GM19324 (cell line): ENCODE data around the gene TMEM253.

Experiments used
- ATAC-seq: cut with Tn5 transposase; IDR thresholded peaks from one replicate; pipeline ENCODE4 v1.9.1; 2021; ENCODE audit warnings: mild to moderate bottlenecking, moderate library complexity; ENCODE audit not compliant: unreplicated experiment, low FRiP score

The TMEM253 gene

DNA sequence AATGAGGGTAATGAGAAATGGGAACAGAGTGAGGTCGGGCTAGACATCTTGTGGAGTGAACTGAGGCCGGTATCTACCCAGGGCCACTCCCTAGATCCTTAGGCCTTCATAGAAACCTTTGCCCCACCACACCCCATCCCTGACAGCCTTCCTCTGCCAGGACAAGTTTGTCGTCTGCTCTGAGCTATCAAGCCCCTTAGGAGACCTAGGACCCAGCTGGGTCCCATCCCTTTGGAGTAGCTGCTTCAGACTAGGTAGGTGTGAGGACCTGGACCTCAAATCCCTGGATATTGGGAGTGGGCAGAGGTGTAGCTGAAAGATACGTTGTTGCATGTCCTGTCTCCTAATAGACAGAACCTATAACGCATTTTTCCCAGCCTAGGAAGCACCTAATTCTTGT, at the start of gene TMEM253:
Gene TMEM253 (plus strand): TSS at position 136 of the 400 bp plus-strand sequence. CDS start 278 bp downstream, outside the sequence.
- ATAC-seq = no peak

DNA sequence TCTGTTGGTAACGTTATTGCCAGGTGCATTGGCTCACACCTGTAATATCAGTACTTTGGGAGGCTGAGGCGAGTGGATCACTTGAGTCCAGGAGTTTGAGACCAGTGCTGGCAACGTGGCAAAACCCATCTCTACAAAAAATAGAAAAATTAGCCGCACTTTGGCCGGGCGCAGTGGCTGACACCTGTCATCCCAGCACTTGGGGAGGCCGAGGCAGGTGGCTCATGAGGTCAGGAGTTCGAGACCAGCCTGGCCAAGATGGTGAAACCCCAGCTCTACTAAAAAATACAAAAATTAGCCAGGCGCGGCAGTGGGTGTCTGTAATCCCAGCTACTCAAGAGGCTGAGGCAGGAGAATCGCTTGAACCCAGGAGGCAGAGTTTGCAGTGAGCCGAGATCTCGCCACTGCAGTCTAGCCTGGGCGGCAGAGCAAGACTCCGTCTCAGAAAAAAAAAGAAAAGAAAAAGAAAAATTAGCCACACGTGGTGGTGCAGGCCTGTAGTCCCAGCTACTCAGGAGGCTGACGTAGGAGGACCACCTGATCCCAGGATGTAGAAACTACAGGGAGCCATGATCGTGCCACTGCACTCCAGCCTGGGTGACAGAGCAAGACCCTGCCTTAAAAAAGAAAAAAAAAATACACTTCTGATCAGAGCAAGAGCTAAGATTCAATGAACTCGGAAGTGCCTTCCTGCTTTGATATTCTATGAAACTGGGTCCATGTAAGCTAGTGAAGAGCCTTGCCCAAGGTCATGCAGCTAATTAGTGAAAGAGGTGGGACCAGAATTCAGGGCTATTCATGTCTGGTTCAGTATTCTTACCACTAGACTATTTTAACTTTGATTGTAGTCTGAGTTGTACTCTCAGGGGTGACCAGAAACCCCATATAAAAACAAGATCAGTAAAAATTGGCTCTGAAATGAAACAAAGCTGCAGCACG, 47.4 kb upstream of the TMEM253 start:
- no peak for ATAC-seq

DNA sequence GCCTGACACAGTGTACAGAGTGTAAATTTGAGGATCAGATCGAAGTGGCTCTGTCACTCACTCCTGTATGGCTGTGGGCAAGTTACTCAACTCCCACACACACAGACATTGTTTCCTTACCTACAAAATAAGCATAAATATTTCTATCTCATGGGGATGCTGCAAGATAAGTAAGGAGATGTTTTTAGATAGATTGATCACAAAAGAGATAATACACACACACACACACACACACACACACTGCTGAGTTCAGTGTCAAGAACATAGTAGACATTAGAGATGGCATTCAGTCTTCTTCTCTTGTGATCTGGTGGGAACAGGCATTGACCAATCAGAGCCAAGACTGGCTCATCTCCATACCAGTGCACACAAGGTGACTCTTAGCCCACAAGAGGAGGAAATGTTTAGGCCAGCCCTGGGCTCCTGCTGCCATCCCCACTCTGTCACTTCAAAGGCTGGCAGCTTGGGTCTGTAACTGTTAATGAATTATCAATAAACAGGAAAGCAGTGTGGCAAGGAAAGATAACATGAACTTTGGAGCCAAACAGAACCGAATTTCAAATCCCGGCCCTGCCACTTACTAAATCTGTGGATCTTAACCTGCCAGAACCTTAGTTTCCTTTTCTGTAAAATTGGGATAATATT, 46.6 kb upstream of the TMEM253 start:
- no peak for ATAC-seq

DNA sequence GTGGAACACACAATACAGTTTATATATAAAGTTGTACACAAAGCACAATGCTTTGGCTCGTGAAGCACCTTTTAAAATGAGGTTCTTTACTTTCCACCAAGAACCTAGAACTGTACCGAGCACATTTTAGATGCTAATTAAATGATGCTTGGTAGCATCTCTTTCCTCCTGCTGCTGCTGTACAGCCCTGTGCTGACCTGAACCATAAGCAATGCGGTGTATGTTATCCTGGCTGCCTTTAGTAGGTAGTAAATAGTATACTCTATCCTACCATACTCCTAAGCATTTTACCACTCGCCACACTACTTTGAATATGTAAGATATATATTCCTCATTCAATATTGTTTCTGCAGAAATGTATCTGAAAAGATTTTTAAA, 46.1 kb upstream of the TMEM253 start:
- ATAC-seq = no peak

DNA sequence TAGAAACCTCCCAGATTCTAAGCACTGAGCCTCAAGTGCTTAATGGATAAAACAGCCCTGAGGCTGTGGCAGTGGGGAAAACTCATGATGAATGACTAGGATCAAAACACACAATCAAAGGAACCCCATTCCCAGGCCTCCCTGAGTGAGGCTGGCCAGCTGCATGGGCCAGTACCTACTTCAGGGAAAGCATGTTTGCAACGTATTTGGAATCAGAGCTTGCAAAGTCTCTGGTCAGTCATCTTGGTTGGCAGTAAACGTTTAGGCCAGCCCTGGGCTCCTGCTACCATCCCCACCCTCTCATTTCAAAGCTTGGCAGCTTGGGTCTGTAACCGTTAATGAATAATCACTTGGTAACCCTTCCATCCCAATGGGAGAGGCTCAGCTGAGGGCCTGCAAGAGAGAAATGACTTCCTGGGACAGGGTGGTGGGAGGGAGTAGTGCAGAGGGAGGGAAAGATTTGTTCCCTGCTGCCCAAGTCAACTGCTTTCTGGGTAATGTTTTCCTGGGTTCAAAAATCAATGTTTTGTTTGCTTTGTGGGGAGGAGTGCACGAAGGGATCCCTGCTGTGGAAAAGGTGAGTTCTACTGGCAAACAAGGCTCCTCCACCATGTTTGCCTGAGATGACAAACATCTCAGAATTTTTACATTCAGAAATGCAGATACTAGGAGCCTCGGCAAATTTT, 45.3 kb upstream of the TMEM253 start:
- ATAC-seq = no peak

DNA sequence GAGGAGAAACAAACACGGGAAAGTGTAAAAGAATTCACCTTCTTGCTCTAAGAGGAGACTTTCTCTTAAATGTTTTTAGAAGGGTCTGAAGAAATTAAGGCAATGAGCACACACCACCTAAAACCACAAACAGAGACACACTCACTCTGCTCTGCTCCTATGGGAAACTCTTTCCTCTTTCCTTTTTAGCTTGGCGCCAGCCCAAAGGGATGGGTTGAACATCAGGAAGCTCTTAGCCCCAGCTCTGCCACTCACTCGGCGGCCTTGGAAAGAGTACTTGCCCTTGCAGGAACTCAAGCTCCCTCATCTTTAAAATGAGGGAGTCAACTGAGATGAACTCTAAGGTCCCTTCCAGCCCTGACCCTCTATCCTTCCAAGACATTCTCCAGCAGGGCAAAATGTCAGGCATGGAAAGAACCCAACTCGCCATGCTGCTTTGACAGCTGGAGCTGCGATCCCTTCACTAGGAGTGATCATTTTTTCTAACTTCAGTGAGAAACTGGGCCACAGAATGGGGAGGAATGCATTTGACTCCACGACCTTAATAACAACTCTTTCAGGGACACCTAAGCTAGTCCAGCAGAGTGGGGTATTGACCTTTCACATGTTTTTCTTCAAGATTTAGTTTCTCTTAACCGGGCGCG, 44.2 kb upstream of the TMEM253 start:
- ATAC-seq = no peak

DNA sequence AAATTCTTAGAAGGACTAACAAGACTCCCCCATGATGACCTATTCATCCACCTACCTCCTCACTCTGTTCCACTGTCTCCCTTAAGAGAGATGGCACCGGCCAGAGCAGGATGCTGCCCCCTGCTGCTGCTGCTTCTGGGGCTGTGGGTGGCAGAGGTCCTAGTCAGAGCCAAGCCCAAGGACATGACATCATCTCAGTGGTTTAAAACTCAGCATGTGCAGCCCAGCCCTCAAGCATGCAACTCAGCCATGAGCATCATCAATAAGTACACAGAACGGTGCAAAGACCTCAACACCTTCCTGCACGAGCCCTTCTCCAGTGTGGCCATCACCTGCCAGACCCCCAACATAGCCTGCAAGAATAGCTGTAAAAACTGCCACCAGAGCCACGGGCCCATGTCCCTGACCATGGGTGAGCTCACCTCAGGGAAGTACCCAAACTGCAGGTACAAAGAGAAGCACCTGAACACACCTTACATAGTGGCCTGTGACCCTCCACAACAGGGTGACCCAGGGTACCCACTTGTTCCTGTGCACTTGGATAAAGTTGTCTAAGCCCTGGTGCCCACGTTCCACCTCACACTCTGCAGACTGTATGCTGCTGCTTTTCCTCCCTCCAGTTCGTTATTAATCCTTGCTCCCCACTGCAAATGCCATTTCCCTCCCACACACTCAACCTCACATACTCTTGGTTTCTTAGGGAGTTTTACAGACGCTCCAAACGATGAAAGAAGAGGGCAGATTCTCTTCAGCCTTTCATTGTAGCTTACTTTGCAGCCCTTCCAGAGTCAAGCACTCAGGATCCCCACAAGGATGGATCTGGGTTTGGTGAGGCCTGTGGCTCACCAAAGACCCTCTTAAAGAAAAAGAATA, 42.8 kb upstream of the TMEM253 start, which contains the start of gene RNASE8:
Gene RNASE8 (plus strand): TSS at position 20 of the 873 bp plus-strand sequence. CDS start 71 bp downstream, at position 91.
- no peak for ATAC-seq

DNA sequence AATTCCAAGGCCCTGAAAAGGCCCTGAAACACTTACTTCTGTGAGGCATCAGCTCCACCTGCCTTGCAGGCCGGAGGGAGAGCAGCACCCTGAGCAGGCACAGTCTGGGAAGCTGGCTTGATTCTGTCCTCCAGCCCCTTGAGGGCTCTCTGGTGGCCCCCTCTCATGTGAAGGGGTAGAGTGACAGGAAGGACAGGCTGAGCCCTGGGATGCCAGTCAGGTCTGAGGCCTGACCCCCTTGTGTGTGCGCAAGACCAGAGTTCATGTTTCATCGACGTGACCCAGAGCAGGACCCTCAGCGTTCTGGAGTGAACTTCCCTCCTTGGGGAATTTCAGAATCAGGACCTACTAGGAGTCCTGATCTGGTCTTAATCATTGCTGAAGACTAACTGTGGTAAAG, 42.0 kb upstream of the TMEM253 start:
- no peak for ATAC-seq

DNA sequence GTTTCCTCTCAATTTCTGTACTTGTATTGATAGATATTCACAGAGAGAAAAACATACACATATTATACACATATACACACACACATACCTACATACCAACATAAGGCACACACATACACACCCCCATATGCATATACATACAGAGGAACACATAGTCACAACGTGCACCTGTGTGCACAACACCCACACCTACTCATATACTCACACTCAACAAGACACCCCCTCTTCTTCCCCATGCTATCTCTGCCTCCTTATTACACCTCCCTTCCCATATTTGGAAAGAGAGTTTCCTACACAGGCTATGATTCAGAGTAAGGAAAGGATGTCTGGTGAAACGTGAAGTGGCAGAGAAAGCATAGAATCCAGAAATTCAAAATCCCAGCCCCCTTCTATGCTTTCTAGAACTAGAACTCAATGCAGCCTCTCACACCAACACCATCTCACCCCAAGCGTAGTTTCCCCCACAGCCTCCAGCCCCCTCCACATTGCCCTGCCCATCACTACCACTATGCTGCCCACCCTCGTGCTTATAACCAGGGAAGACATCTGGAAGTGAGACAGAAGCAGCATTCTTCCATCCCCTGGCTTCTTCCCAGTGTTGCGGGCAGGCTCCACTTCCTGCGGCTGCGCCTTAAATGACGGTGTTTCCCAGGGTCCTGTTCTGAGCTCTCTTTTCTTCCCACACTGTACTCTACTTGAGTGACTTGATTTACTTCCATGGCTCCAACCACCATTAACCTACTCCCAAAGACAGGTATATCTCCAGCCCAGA, 40.8 kb upstream of the TMEM253 start:
- ATAC-seq = no peak

DNA sequence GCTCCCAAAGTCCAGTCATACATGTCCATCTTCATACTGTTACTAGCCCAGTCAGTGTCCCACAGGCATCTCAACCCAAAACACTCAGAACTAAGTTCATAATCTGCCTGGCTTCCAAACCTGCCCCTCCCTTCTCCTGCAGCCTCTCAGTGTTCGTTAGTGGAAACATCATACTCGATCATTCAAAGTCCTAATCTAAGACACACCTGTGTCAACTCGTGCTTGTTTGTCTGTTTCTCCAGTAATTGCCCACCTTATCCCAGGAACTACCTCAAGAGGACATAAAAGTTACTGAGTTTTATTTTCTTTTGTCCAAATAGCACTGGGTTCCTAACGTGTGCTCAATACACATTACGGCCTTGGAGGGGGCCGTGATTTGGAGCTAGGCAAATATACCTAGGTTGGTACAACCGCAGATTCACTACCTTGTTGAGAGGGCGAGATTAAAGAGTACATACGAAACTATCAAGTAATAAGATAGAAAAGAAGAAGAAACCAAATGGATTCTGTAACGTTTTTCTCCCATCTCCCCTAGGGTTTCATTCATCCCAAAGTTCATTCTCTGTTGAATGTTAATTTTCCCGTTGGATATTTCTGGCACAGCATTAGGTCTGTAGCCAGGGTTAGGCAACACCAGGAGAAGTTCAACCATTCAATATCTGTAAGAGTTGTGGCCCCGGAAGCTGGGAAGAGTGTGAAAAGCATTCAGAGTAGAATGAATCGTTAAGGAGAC, 40.1 kb upstream of the TMEM253 start:
- ATAC-seq = no peak

DNA sequence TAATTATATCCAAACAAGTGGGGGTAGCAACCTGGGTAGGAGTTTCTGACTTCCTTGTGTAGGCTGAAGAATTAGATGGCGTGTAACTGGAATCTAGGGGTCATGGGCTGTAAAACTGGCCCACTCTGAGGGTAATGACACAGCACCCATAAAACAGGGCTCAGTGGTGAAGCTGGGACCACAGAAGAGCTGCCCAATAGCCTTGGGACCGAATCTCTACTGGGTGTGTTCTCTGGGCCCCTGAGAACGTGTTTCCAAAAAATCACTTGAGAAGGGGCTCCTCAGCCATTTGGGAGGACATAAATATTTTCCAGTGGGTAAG, 39.6 kb upstream of the TMEM253 start:
- ATAC-seq = no peak

DNA sequence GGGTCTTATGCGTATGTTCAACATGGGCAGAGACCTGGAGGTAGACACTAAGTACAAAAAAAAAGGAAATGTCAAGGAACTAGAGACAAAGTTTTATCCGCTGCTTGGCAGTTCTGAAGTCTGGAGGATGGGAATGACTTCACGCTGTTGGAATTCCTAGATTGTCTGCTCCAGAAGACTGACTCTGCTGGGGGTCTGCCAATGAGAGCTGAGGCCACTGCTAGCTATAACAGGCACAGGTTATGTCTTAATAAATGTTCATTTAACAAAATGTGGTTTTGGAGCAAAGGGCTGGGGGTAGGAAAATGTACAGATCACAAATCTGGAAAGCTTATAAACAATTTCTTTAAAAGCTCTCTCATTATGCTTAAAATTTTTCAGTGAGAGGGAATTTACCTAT, 37.4 kb upstream of the TMEM253 start:
- ATAC-seq = no peak

DNA sequence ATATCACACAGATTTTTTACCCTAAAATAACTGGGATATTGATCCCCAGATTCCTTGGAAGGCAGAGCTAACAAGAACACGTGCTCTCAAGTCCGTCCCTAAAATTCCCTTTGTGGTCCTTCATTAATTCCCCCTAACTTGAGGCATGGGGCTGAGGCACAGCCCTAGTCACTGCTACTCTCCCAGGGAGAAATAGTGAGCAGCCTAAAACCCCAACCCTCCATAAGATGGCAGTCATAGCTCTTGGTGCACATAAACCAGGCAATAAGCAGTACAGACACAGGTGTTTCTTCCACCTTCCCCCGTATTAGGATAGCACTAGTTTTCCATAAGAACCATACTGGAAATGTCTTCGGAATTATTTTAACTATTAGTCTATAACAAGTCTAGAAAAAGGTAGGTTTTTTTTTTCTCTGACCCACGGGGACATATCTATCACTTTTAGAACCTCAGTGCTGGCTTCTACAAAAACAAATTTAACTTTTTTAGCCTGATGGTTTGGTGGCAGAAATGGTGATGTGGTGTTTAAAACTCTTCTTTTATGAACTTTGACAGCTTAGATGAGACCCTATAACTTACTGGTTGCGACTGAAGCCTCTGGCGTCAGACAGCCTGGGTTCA, 33.9 kb upstream of the TMEM253 start:
- no peak for ATAC-seq

DNA sequence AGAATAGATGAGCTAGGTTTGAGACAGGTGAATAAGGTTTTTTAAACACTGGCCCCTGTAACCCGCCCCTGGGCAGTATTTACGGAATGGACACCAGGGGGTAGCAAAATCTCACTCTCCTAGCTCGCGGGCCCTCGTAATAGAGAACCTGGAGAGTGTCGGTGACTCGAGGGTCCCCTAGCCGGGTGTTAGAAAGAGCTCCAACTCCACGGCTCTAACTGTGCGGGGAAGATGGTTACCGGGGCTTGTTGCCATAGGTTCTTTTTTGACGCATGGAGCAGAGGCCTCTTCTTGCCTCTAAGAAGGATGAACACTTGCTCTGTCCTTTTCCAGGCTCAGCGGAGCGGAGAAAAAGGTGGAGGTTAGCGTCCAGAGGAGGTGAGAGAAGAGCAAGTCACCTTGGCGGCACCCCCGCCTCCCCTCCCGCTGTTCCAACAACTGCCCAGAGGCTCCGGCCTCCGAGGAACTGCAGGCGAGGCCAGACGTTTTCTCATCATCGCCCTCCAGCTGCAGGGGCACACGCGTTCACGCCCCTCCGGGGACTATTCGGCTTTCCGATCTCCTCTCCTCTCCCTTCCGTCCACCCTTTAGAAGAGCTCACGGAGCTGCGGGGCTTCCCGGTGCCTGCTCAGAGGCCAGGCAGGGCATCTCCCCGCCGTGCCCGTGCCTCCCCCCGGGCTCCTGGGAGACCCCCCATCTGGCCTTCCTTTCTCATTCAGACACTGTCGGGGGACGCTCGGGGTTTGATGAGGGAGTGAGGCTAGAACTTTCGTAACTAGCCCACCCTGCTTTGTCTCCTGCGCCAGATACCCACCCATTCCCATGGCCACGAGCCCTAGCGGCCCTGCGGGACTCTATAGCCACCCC, 32.1 kb upstream of the TMEM253 start:
- ATAC-seq = no peak

DNA sequence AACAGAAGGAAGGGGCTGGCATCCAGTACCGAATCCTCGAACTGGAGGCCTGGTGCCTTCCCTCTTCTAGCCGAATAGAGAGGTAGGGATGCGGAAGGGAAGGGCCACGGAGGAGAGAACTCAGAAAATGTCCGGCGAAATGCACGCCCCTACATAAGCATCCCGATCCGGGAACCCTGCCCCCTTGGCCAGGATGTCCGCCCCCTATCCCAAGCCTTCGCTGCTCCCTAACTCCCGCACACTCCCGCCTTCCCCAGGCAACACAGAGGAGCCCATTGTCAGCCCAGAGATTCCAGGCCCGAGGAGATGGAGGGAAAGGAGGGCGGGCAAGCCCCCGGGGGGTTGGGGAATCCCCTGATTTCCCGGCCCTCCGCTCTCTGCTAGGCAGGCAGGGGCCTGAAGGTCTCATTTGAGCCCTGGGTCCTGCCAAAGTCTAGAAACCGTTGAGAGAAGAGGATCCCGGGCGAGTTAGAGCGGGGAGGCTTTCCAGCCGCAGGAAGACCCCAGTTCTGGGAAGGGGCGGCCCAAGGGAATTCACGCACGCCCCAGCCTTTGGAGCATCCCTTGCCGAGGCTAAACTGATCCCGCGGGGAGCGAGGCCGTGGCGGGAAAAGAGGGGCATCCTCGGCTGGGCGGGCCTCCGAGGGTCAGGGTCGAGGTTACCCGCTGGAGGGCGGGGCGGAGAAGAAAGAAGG, 31.3 kb upstream of the TMEM253 start:
- no peak for ATAC-seq

DNA sequence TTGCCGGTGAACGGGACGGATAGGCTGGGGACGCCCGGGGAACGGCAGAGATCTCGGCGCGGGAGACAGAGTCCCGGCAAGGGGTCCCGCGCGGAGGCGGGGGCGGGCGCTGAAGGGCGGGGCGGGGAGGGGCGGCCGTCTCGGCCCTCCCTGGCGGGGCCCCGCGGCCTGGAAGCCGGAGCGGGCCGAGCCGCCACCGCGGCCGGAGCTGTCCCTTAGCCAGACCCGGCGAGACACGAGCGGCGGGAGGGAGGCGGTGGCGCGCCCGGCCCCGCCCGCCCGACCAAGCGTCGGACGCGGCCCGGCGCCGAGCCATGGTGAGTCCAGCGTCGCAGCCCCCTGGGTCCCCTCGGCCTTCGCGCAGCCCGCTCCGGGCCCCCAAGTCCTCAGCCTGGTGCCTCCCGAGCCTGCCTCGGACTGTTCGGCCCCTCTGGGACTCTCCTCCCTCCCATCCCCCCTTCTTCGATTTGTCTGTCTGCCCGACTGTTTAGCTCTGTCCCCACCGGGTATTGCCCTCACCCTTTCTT, 30.7 kb upstream of the TMEM253 start, which contains the start of gene ARHGEF40:
Gene ARHGEF40 (plus strand): TSS at position 222 of the 527 bp plus-strand sequence. CDS start 93 bp downstream, at position 315.
- ATAC-seq = peak; percentile 33
